Psoas muscle (tissue), 8 donors: ENCODE measurements around the gene OTUB2. TPM values are rescaled to one million over a fixed set of nuclear protein-coding genes. Genes with fewer than 3 reads are reported as not detected.

ENCODE experiments used
- ATAC-seq, 4 donors: fragments of 200-7000 bp; cut with Tn5 transposase; one replicate each; pipeline ENCODE4 v1.9.1; 2020; ENCODE audit warnings: moderate library complexity in 3 of 4, mild to moderate bottlenecking in 2 of 4
- DNase-seq, 2 donors: peaks; one replicate each; pipeline ENCODE4 v3.0.0-alpha.2; 2020
- H3K27ac ChIP-seq: fragments of 200-600 bp; one replicate; pipeline ENCODE4 v1.8.0; 2022
- H3K27me3 ChIP-seq, 3 donors: fragments of 200-600 bp in 1 of 3; one replicate each; pipeline versions ENCODE4 v1.6.1 to v1.8.0; 2013 to 2022; ENCODE audit warnings: low read length in 2 of 3, mild to moderate bottlenecking in 2 of 3, moderate library complexity in 1 of 3; ENCODE audit not compliant: insufficient read depth in 3 of 3
- H3K36me3 ChIP-seq, 2 donors: fragments of 200-600 bp in 1 of 2; one replicate each; pipeline versions ENCODE4 v1.6.1 to v1.8.0; 2013 to 2022; ENCODE audit warnings: low read depth in 1 of 2, mild to moderate bottlenecking in 1 of 2, moderate library complexity in 1 of 2; ENCODE audit not compliant: insufficient read depth in 1 of 2
- H3K4me1 ChIP-seq: fragments of 200-600 bp; one replicate; pipeline ENCODE4 v1.8.0; 2022
- H3K4me3 ChIP-seq: fragments of 200-600 bp; one replicate; pipeline ENCODE4 v1.8.0; 2022; ENCODE audit warnings: mild to moderate bottlenecking
- H3K9me3 ChIP-seq: fragments of 200-600 bp; one replicate; pipeline ENCODE4 v1.8.0; 2022
- CTCF ChIP-seq: fragments of 200-600 bp; IDR thresholded peaks from one replicate; pipeline ENCODE4 v1.8.0; 2022; ENCODE audit warnings: antibody characterized with exemption
- WGBS, 3 donors: extraction: QIAGEN DNeasy Blood & Tissue Kit; methylation state at CpG; one replicate each; pipeline versions ENCODE4 v1.1.6 to v1.1.7; 2013; 5-methylcytosine and 5-hydroxymethylcytosine counted together
- intact Hi-C, 2 donors: fragments of 100-400 bp; cut with DNase I; formaldehyde crosslinking; loops; one replicate each; pipeline versions ENCODE4 v1.11.0 to v1.14.2; 2022
- polyA plus RNA-seq, 3 donors: library from polyadenylated mRNA; stranded (reverse); fragments of 200-250 nt; gene quantifications; one replicate each; pipeline ENCODE4 v1.2.3, GENCODE V29; 2013
- total RNA-seq, 4 donors: library from RNA; stranded (reverse); fragmentation: NEBNext Ultra II Directional in 2 of 4; extraction: Animal tissue kit (Norgen Biotek cat#: 25700) in 2 of 4; gene quantifications; one replicate each; pipeline versions ENCODE4 v1.2.1 to v1.2.4, GENCODE V29; 2021 to 2023
- donor health status: healthy with polysubstance abuse.
- donor health status: DM: no; HTN: no; CAD: no; lungs with moderate emphysema.
- donor health status: Bipolar disorder and iron deficiency.
- donor health status: healthy.
- donor health status: DM: yes; HTN: yes; CAD: no.
- donor health status: DM: no; HTN: no; CAD: no.
- donor health status: DM: no; HTN: no; CAD: no.
- donor health status: DM: yes; HTN: yes; CAD: no.

The OTUB2 gene
- total and polyA plus RNA-seq, 7 donors: 0.04 to 0.96 (median 0.09) TPM

- 70 to 71% (median 71%) methylated on average over 2 of the region's 2 CpGs for WGBS, 3 donors
- Histone ChIP-seq H3K36me3 (no peaks in the 10 kb centered on the region), H3K27ac (no peak overlapping the region), H3K27me3 (no peaks in the 10 kb centered on the region), H3K4me1 (no peaks in the 10 kb centered on the region), H3K4me3 (no peak overlapping the region), H3K9me3 (no peaks in the 10 kb centered on the region)
- no peak for DNase-seq
- intact Hi-C loops: no loop called here
- ATAC-seq: no peak
- TF ChIP-seq CTCF: no peak
Observed at GRCh38 chr14:94015223-94015622, 10.9 kb upstream of the OTUB2 start.

- no peak for TF ChIP-seq CTCF
- whole genome bisulfite sequencing, 3 donors: 63 to 70% (median 67%) methylated on average over 8 of the region's 8 CpGs
- ATAC-seq (no peak), DNase-seq (no peak)
- intact Hi-C loops: no loop called here
- H3K27ac ChIP-seq: no peak overlapping the region
- no peaks in the 10 kb centered on the region for H3K36me3 ChIP-seq
- H3K4me1 ChIP-seq: no peaks in the 10 kb centered on the region
- no peaks in the 10 kb centered on the region for H3K9me3 ChIP-seq
- no peaks in the 10 kb centered on the region for H3K27me3 ChIP-seq
- H3K4me3 ChIP-seq: no peak overlapping the region
Observed at GRCh38 chr14:94016446-94016976, 9.6 kb upstream of the OTUB2 start.

- WGBS, 3 donors: 38 to 49% (median 43%) methylated on average over 8 of the region's 8 CpGs
- Histone ChIP-seq H3K4me3 (no peak overlapping the region), H3K4me1 (no peaks in the 10 kb centered on the region), H3K9me3 (no peaks in the 10 kb centered on the region), H3K36me3 (no peaks in the 10 kb centered on the region), H3K27ac (no peak overlapping the region), H3K27me3 (no peaks in the 10 kb centered on the region)
- peak; percentile 59 to 80 (median 78) for ATAC-seq
- intact Hi-C loops: no loop called here
- no peak for DNase-seq
- TF ChIP-seq CTCF: no peak
Observed at GRCh38 chr14:94018308-94018707, 7.8 kb upstream of the OTUB2 start.

- whole genome bisulfite sequencing, 3 donors: 81 to 85% (median 84%) methylated on average over 6 of the region's 6 CpGs
- no peak overlapping the region for H3K4me3 ChIP-seq
- intact Hi-C loops: no loop called here
- H3K36me3 ChIP-seq: no peaks in the 10 kb centered on the region
- no peak overlapping the region for H3K27ac ChIP-seq
- H3K4me1 ChIP-seq: no peaks in the 10 kb centered on the region
- no peaks in the 10 kb centered on the region for H3K9me3 ChIP-seq
- DNase-seq: no peak
- TF ChIP-seq CTCF: no peak
- no peak for ATAC-seq
- no peaks in the 10 kb centered on the region for H3K27me3 ChIP-seq
Observed at GRCh38 chr14:94019329-94019728, 6.8 kb upstream of the OTUB2 start.

- no peaks in the 10 kb centered on the region for H3K36me3 ChIP-seq
- no peak for TF ChIP-seq CTCF
- DNase-seq (peak in 1 of 2 donors; percentile 37), ATAC-seq (no peak)
- no peaks in the 10 kb centered on the region for H3K9me3 ChIP-seq
- no peaks in the 10 kb centered on the region for H3K27me3 ChIP-seq
- no peaks in the 10 kb centered on the region for H3K4me1 ChIP-seq
- H3K4me3 ChIP-seq: no peak overlapping the region
- no peak overlapping the region for H3K27ac ChIP-seq
- intact Hi-C loops: loop anchor here in 1 of 2 donors (10.0 kb wide), 1 partner anchor 365 kb away; no protein-coding TSS in a partner anchor
- WGBS, 3 donors: 93 to 98% (median 95%) methylated on average over 4 of the region's 4 CpGs
Observed at GRCh38 chr14:94020267-94020666, 5.9 kb upstream of the OTUB2 start.
